H1 (cell line): ENCODE results near the gene TBX4. TPM values are rescaled to one million over a fixed set of nuclear protein-coding genes. Genes with fewer than 3 reads are reported as not detected.

Source experiments
- CTCF ChIA-PET: fragments of 300-600 bp; sonication (Branson Sonifier 250); formaldehyde crosslinking; loops from one replicate; lab custom pipeline; 2021; ENCODE audit not compliant: partially characterized antibody; lab: Charles Lee
- POLR2A ChIA-PET: fragments of 300-600 bp; sonication (Branson Sonifier 250); formaldehyde crosslinking; loops from one replicate; lab custom pipeline; 2021; ENCODE audit warnings: inconsistent platforms; ENCODE audit not compliant: partially characterized antibody; lab: Charles Lee
- DNase-seq, 2 experiments: peaks; one replicate each; pipeline versions ENCODE4 v3.0.0 to v3.0.0-alpha.2; 2010 to 2022; ENCODE audit warnings: low spot score in 2 of 2, low read depth in 1 of 2, mixed read lengths in 1 of 2
- FAIRE-seq: peaks from 2 replicates; lab custom pipeline; 2011; peaks lifted over from hg19 to GRCh38; lab: Jason Lieb, UNC
- H2AFZ ChIP-seq: 2 replicates; pipeline ENCODE4 v1.8.1; 2012; ENCODE audit warnings: low read length, inconsistent platforms
- H2AK5ac ChIP-seq: 2 replicates; pipeline ENCODE4 v1.6.1; 2013; ENCODE audit warnings: low read depth, low read length
- H2BK120ac ChIP-seq: replicated peaks from 2 replicates; pipeline ENCODE3; 2013; ENCODE audit warnings: low read depth, low read length, inconsistent platforms
- H2BK12ac ChIP-seq: 2 replicates; pipeline ENCODE4 v1.6.1; 2013; ENCODE audit warnings: low read depth, low read length
- H2BK15ac ChIP-seq: 2 replicates; pipeline ENCODE4 v1.6.1; 2013; ENCODE audit warnings: low read length
- H2BK20ac ChIP-seq: 2 replicates; pipeline ENCODE4 v1.6.1; 2013; ENCODE audit warnings: low read length
- H2BK5ac ChIP-seq: 2 replicates; pipeline ENCODE4 v1.6.1; 2013; ENCODE audit warnings: low read depth, low read length
- H3K14ac ChIP-seq: 2 replicates; pipeline ENCODE4 v1.6.1; 2013; ENCODE audit warnings: inconsistent platforms; ENCODE audit not compliant: insufficient read length
- H3K18ac ChIP-seq: 2 replicates; pipeline ENCODE4 v1.6.1; 2013; ENCODE audit warnings: low read length; ENCODE audit errors: extremely low read depth
- H3K23ac ChIP-seq: 2 replicates; pipeline ENCODE4 v1.6.1; 2013; ENCODE audit warnings: inconsistent platforms; ENCODE audit not compliant: insufficient read length
- H3K23me2 ChIP-seq: 2 replicates; pipeline ENCODE4 v1.6.1; 2013; ENCODE audit warnings: low read depth, low read length
- H3K27ac ChIP-seq: 2 replicates; pipeline ENCODE4 v1.6.1; 2011; ENCODE audit warnings: low read depth, low read length, inconsistent platforms
- H3K27me3 ChIP-seq, 4 experiments: replicated peaks in 1 of 4; 1 replicate in 1 of 4; 2 replicates in 3 of 4; pipeline versions ENCODE4 v1.6.1 to v1.8.1; 2011 to 2013; ENCODE audit warnings: low read length in 3 of 4, mild to moderate bottlenecking in 3 of 4, inconsistent platforms in 2 of 4, mixed read lengths in 2 of 4, moderate library complexity in 1 of 4; ENCODE audit not compliant: control insufficient read depth in 3 of 4, insufficient read depth in 3 of 4; ENCODE audit errors: extremely low read depth in 1 of 4
- H3K36me3 ChIP-seq, 4 experiments: 2 replicates each; pipeline versions ENCODE4 v1.6.1 to v1.8.1; 2011 to 2013; ENCODE audit warnings: mild to moderate bottlenecking in 4 of 4, low read length in 3 of 4, moderate library complexity in 2 of 4, control low read depth in 1 of 4, inconsistent platforms in 1 of 4; ENCODE audit not compliant: insufficient read depth in 4 of 4, control insufficient read depth in 2 of 4
- H3K4ac ChIP-seq: replicated peaks from 2 replicates; pipeline ENCODE3; 2013; ENCODE audit warnings: low read length, low read depth, mixed read lengths, inconsistent platforms; ENCODE audit not compliant: insufficient read length
- H3K4me1 ChIP-seq, 4 experiments: replicated peaks in 1 of 4; 1 replicate in 1 of 4; 2 replicates in 3 of 4; pipeline versions ENCODE4 v1.6.1 to v1.8.1; 2011 to 2013; ENCODE audit warnings: low read length in 3 of 4, inconsistent platforms in 2 of 4, mixed read lengths in 1 of 4; ENCODE audit not compliant: insufficient read depth in 4 of 4, control insufficient read depth in 3 of 4
- H3K4me2 ChIP-seq, 2 experiments: 2 replicates each; pipeline versions ENCODE4 v1.6.1 to v1.8.1; 2011 to 2013; ENCODE audit warnings: low read depth in 2 of 2, low read length in 2 of 2, control low read depth in 1 of 2, inconsistent platforms in 1 of 2, mild to moderate bottlenecking in 1 of 2; ENCODE audit not compliant: insufficient read depth in 1 of 2
- H3K4me3 ChIP-seq, 4 experiments: fragments of 200-600, 300-600 bp in 1 of 4; sonication (generic), shearing (Covaris generic), sonication (Bioruptor Twin) in 1 of 4; 2 replicates each; pipeline versions ENCODE4 v1.5.1 to v1.8.1; 2011 to 2016; ENCODE audit warnings: low read length in 4 of 4, low read depth in 3 of 4, control low read depth in 2 of 4, inconsistent platforms in 2 of 4, mild to moderate bottlenecking in 2 of 4, mixed read lengths in 1 of 4, moderate library complexity in 1 of 4; ENCODE audit not compliant: insufficient read depth in 2 of 4; ENCODE audit errors: extremely low read depth in 1 of 4
- H3K56ac ChIP-seq: replicated peaks from 2 replicates; pipeline ENCODE3; 2013; ENCODE audit warnings: low read depth, mild to moderate bottlenecking, mixed read lengths, low read length, inconsistent platforms; ENCODE audit not compliant: insufficient read length
- H3K79me1 ChIP-seq: 2 replicates; pipeline ENCODE4 v1.6.1; 2013; ENCODE audit warnings: low read depth, low read length, control low read depth
- H3K79me2 ChIP-seq, 2 experiments: 2 replicates each; pipeline versions ENCODE4 v1.6.1 to v1.8.1; 2012 to 2013; ENCODE audit warnings: low read length in 2 of 2, mild to moderate bottlenecking in 2 of 2, inconsistent platforms in 1 of 2; ENCODE audit not compliant: insufficient read depth in 2 of 2, control insufficient read depth in 1 of 2
- H3K9ac ChIP-seq, 4 experiments: replicated peaks in 1 of 4; 1 replicate in 1 of 4; 2 replicates in 3 of 4; pipeline versions ENCODE4 v1.6.1 to v1.8.1; 2011 to 2013; ENCODE audit warnings: low read depth in 3 of 4, low read length in 3 of 4, control low read depth in 2 of 4, mild to moderate bottlenecking in 2 of 4, moderate library complexity in 2 of 4, inconsistent platforms in 1 of 4; ENCODE audit errors: extremely low read depth in 1 of 4
- H3K9me3 ChIP-seq, 2 experiments: 2 replicates each; pipeline versions ENCODE4 v1.6.1 to v1.8.1; 2012 to 2013; ENCODE audit warnings: mild to moderate bottlenecking in 2 of 2, moderate library complexity in 2 of 2, control low read depth in 1 of 2, inconsistent platforms in 1 of 2, low read depth in 1 of 2, low read length in 1 of 2, mixed read lengths in 1 of 2; ENCODE audit not compliant: insufficient read depth in 2 of 2
- H4K20me1 ChIP-seq, 2 experiments: replicated peaks in 1 of 2; 2 replicates each; pipeline versions ENCODE3 to v1.8.1; 2011 to 2013; ENCODE audit warnings: inconsistent platforms in 2 of 2, low read length in 2 of 2, mild to moderate bottlenecking in 1 of 2; ENCODE audit not compliant: insufficient read depth in 2 of 2, control insufficient read depth in 1 of 2
- H4K5ac ChIP-seq: 2 replicates; pipeline ENCODE4 v1.6.1; 2013; ENCODE audit warnings: low read length, low read depth, mixed read lengths, inconsistent platforms; ENCODE audit not compliant: insufficient read length
- H4K8ac ChIP-seq: 2 replicates; pipeline ENCODE4 v1.8.0; 2013; ENCODE audit warnings: mild to moderate bottlenecking, moderate library complexity, low read length, inconsistent platforms; ENCODE audit not compliant: insufficient read depth; ENCODE audit errors: extremely low read depth
- H4K91ac ChIP-seq: replicated peaks from 2 replicates; pipeline ENCODE3; 2013; ENCODE audit warnings: low read length, mixed read lengths, inconsistent platforms; ENCODE audit not compliant: insufficient read length
- CBX5 ChIP-seq: fragments of 300-800, 300-1000 bp; sonication (generic); IDR thresholded peaks from 2 replicates; pipeline ENCODE4 v1.7.1; 2016; ENCODE audit warnings: antibody characterized with exemption, low read length, low read depth
- JUN ChIP-seq: IDR thresholded peaks from 2 replicates; pipeline ENCODE4 v1.6.1; 2011; ENCODE audit warnings: low read depth, mild to moderate bottlenecking, improper control_type of control experiment, low read length
- POU5F1 ChIP-seq: IDR thresholded peaks from 2 replicates; pipeline ENCODE4 v1.6.1; 2011; ENCODE audit warnings: low read depth, mild to moderate bottlenecking, low read length, moderate library complexity
- WGBS, 2 experiments: shearing (Covaris generic) in 1 of 2; methylation state at CpG; one replicate each; pipeline versions ENCODE4 v1.1.6 to v1.1.7; 2013 to 2015; ENCODE audit warnings: low lambda C conversion rate in 2 of 2, mixed read lengths in 2 of 2, inconsistent platforms in 1 of 2, low coverage in 1 of 2, missing lambda C conversion rate in 1 of 2; ENCODE audit not compliant: insufficient replicate concordance in 2 of 2, insufficient coverage in 1 of 2, insufficient read length in 1 of 2; ENCODE audit errors: extremely low coverage in 1 of 2, missing lambda C conversion rate in 1 of 2; 5-methylcytosine and 5-hydroxymethylcytosine counted together
- polyA plus RNA-seq, 7 experiments: library from polyadenylated mRNA; depleted of rRNA in 3 of 7; stranded (reverse) in 5 of 7; unstranded in 2 of 7; fragments of >200 nt in 5 of 7; fragments of 200-250 nt in 2 of 7; gene quantifications; 1 replicate in 5 of 7; 2 replicates in 1 of 7; 4 replicates in 1 of 7; pipeline versions ENCODE4 v1.2.1 to v1.2.3, GENCODE V29; 2011 to 2013; ENCODE audit warnings: missing spikeins in 2 of 7, mixed read lengths in 2 of 7
- total RNA-seq: library from RNA; stranded (reverse); fragmentation: NEBNext Ultra II Directional; extraction: Animal tissue kit (Norgen Biotek cat#: 25700); gene quantifications from 2 replicates; pipeline ENCODE4 v1.2.1, GENCODE V29; 2021
- TF ChIP-seq, protein P1 (sequence below): IDR thresholded peaks from 2 replicates; pipeline ENCODE4 v1.6.1; 2011; ENCODE audit warnings: low read depth, mild to moderate bottlenecking, low read length; ENCODE audit not compliant: insufficient read depth

Gene TBX4
- total and polyA plus RNA-seq, 2 of the 8 experiments (the other 6 are each of a cell fraction or from before 2014, with no cell fraction given): 0.02 TPM; not detected in 1

DNA sequence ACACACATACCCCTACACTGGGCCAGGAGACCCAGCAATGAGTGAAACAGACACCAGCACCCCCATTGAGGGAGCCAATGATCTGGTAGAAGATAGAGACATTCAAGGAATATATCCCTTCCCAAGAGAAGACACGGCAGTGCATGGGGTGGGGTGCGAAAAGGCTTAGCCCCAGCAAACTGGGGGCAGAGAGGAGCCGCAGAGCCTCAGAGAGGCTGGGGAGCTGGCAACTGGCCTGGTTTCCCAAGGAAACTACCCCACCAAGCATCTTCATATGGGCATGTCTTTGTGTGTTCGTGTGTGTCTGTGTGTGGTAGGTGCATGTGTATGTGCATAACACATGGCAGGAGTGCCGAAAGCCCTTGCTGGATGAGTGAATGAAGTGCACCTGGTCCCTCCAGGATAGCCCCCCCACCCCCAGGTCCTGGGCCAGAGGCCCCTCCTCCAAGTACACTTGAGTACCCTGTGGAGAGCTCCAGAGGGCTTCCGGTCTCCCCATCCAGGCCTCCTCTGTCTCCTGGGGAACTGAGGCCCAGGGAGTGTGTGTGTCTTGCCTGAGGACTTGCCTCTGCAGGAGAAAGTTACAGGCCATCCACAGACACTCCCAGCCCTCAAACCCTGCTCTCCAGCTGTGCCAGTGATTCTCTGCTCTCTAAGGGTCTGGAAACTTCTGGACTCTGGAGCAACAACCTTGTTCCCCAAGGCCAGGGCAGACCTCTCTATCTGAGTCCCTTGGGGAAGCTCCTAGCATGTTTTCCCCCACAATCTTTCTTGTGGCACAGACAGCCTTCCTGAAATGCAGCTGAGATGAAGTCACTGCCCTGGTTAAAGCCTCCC, 36.6 kb upstream of the TBX4 start:
- peaks cover 18% of the 10 kb centered on the region for H3K23me2 ChIP-seq
- H3K23ac ChIP-seq: no peak overlapping the region
- H4K5ac ChIP-seq: no peak overlapping the region
- no peak for FAIRE-seq
- no peak overlapping the region; the same call in 1 of the 2 replicates for H3K18ac ChIP-seq
- no peaks in the 10 kb centered on the region for H3K36me3 ChIP-seq
- H2AK5ac ChIP-seq: 0 out of 2 replicates have a peak overlapping the region, but pooled peaks have one; percentile 19
- ChIA-PET POLR2A (interaction anchor here (0.6 kb wide), 1 partner anchor 32 kb away, joined by 3 read pairs; no protein-coding TSS in a partner anchor), CTCF (interaction anchor here (1.2 to 8.8 kb wide), 7 partner anchors 11 to 159 kb away, joined by 3 to 108 read pairs (median 9); partner anchors contain the start of gene TBX4)
- H4K91ac ChIP-seq: no peak overlapping the region
- H3K14ac ChIP-seq: no peak overlapping the region
- H2BK12ac ChIP-seq: peak overlapping the region; percentile 60; the same call in 1 of the 2 replicates
- H3K27me3 ChIP-seq: peaks cover 12 to 64% (median 56%) of the 10 kb centered on the region in 4 experiments
- no peak overlapping the region for H3K27ac ChIP-seq
- peak in 1 of 2 experiments; percentile 23 for DNase-seq
- H3K56ac ChIP-seq: no peak overlapping the region
- no peak overlapping the region for H2BK5ac ChIP-seq
- no peak overlapping the region for H4K8ac ChIP-seq
- no peaks in the 10 kb centered on the region for H3K9me3 ChIP-seq
- H2BK20ac ChIP-seq: no peak overlapping the region
- H2BK15ac ChIP-seq: 0 out of 2 replicates have a peak overlapping the region, but pooled peaks have one; percentile 92
- H3K4me1 ChIP-seq: peaks cover 0 to 13% (median 5%) of the 10 kb centered on the region in 4 experiments; a peak in 5 of 7 replicates
- H3K79me1 ChIP-seq: no peaks in the 10 kb centered on the region
- H3K4ac ChIP-seq: no peak overlapping the region
- no peaks in the 10 kb centered on the region for H4K20me1 ChIP-seq
- H3K4me2 ChIP-seq: peak overlapping the region in 1 of 2 experiments; percentile 52; a peak in 1 of 4 replicates
- H3K79me2 ChIP-seq: no peaks in the 10 kb centered on the region
- H2BK120ac ChIP-seq: no peak overlapping the region
- H2AFZ ChIP-seq: no peak overlapping the region
- H3K4me3 ChIP-seq: no peak overlapping the region
- no peak overlapping the region for H3K9ac ChIP-seq
- WGBS, 2 experiments: 86% methylated on average over 6 of the region's 6 CpGs; no CpG with 5 or more reads in 1 of the 2 experiments
- TF ChIP-seq JUN: no peak
- TF ChIP-seq, protein P1, sequence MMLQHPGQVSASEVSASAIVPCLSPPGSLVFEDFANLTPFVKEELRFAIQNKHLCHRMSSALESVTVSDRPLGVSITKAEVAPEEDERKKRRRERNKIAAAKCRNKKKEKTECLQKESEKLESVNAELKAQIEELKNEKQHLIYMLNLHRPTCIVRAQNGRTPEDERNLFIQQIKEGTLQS: no peak
- no peak for TF ChIP-seq POU5F1
- no peak for TF ChIP-seq CBX5
